GM21528 (cell line): Measurements from ENCODE around the gene EIF2A.
A peak's percentile ranks its signal among the peaks of the same experiment; 100 is the strongest.
"Not testable (repeated sequence)": the region's sequence is repeated elsewhere in the genome, so short reads cannot be mapped to it uniquely, and the experiment has no call there.

Experiments used
- ATAC-seq: cut with Tn5 transposase; IDR thresholded peaks from one replicate; pipeline ENCODE4 v1.9.1; 2021; ENCODE audit warnings: mild to moderate bottlenecking, moderate library complexity; ENCODE audit not compliant: unreplicated experiment, low FRiP score

EIF2A gene

GRCh38 chr3:150546226-150547044, at the start of gene EIF2A, which contains the start of gene SERP1:
TSS of gene EIF2A (plus strand) at chr3:150546787. CDS start at chr3:150546803, 16 bp downstream.
TSS of gene SERP1 (minus strand) at chr3:150546496. CDS start at chr3:150546135, 361 bp downstream.
- peak; percentile 94 for ATAC-seq

GRCh38 chr3:150497956-150498355, 48.6 kb upstream of the EIF2A start:
- ATAC-seq: no peak

- not testable (repeated sequence) for ATAC-seq
Observed at GRCh38 chr3:150500960-150501359, 45.6 kb upstream of the EIF2A start.

- no peak for ATAC-seq
Observed at GRCh38 chr3:150503402-150504099, 43.0 kb upstream of the EIF2A start.

GRCh38 chr3:150504483-150504882, 42.1 kb upstream of the EIF2A start:
- no peak for ATAC-seq

GRCh38 chr3:150508401-150508800, 38.2 kb upstream of the EIF2A start:
- no peak for ATAC-seq

GRCh38 chr3:150509780-150510179, 36.8 kb upstream of the EIF2A start:
- ATAC-seq: no peak

GRCh38 chr3:150511122-150511821, 35.3 kb upstream of the EIF2A start:
- ATAC-seq: no peak

GRCh38 chr3:150515210-150515609, 31.4 kb upstream of the EIF2A start:
- ATAC-seq: no peak

- ATAC-seq: no peak
Observed at GRCh38 chr3:150519026-150519425, 27.6 kb upstream of the EIF2A start.

GRCh38 chr3:150520408-150520807, 26.2 kb upstream of the EIF2A start:
- ATAC-seq: no peak

GRCh38 chr3:150521463-150521862, 25.1 kb upstream of the EIF2A start:
- ATAC-seq: no peak

- ATAC-seq: no peak
Observed at GRCh38 chr3:150523538-150523937, 23.0 kb upstream of the EIF2A start.

GRCh38 chr3:150527464-150528255, 18.9 kb upstream of the EIF2A start:
- no peak for ATAC-seq

GRCh38 chr3:150528354-150528797, 18.2 kb upstream of the EIF2A start:
- ATAC-seq: no peak

GRCh38 chr3:150531775-150532174, 14.8 kb upstream of the EIF2A start:
- no peak for ATAC-seq

GRCh38 chr3:150535204-150535603, 11.4 kb upstream of the EIF2A start:
- no peak for ATAC-seq

GRCh38 chr3:150538324-150539208, 8.0 kb upstream of the EIF2A start:
- ATAC-seq: no peak

- no peak for ATAC-seq
Observed at GRCh38 chr3:150540297-150540696, 6.3 kb upstream of the EIF2A start.
